CD8-positive, alpha-beta memory T cell (primary cell): ENCODE data around the gene ANTXR1. TPM values are rescaled to one million over a fixed set of nuclear protein-coding genes. Genes with fewer than 3 reads are reported as not detected.

Experiments used
- CTCF ChIA-PET: fragments of 350-600 bp; sonication (Branson Sonifier 250); formaldehyde crosslinking; loops from one replicate; lab custom pipeline; 2021; ENCODE audit warnings: antibody characterized with exemption; lab: Charles Lee
- POLR2A ChIA-PET: fragments of 350-600 bp; sonication (Branson Sonifier 250); formaldehyde crosslinking; loops from one replicate; lab custom pipeline; 2021; ENCODE audit warnings: antibody characterized with exemption; lab: Charles Lee
- DNase-seq, 5 donors: peaks; one replicate each; pipeline versions ENCODE4 v3.0.0 to v3.0.0-alpha.2; 2020 to 2022; ENCODE audit warnings: mixed read lengths in 1 of 5
- H3K27ac ChIP-seq: one replicate; pipeline ENCODE4 v1.7.0; 2013; ENCODE audit warnings: low read depth, mild to moderate bottlenecking, low read length, moderate library complexity
- H3K27me3 ChIP-seq: 2 replicates; pipeline ENCODE4 v1.7.0; 2013; ENCODE audit warnings: low read length, mild to moderate bottlenecking; ENCODE audit not compliant: insufficient read depth, poor library complexity, severe bottlenecking
- H3K36me3 ChIP-seq: 2 replicates; pipeline ENCODE4 v1.7.0; 2013; ENCODE audit warnings: mild to moderate bottlenecking, low read length, moderate library complexity; ENCODE audit not compliant: insufficient read depth
- H3K4me1 ChIP-seq: 2 replicates; pipeline ENCODE4 v1.7.0; 2013; ENCODE audit warnings: mild to moderate bottlenecking, low read length, moderate library complexity; ENCODE audit not compliant: insufficient read depth
- H3K4me3 ChIP-seq: 2 replicates; pipeline ENCODE4 v1.7.0; 2013; ENCODE audit warnings: mild to moderate bottlenecking, low read length
- H3K9me3 ChIP-seq: 2 replicates; pipeline ENCODE4 v1.7.0; 2013; ENCODE audit warnings: mild to moderate bottlenecking, low read length
- H3K27ac Mint-ChIP-seq, 8 donors: one replicate each; pipeline ENCODE4 v1.8.0; 2020 to 2021; ENCODE audit warnings: mixed read lengths in 8 of 8, mild to moderate bottlenecking in 6 of 8, inconsistent platforms in 3 of 8, moderate library complexity in 3 of 8
- H3K27me3 Mint-ChIP-seq, 2 donors: one replicate each; pipeline ENCODE4 v1.8.0; 2020 to 2021; ENCODE audit warnings: mixed read lengths in 2 of 2, mild to moderate bottlenecking in 1 of 2, moderate library complexity in 1 of 2
- H3K36me3 Mint-ChIP-seq, 3 donors: one replicate each; pipeline ENCODE4 v1.8.0; 2020 to 2021; ENCODE audit warnings: mixed read lengths in 3 of 3, inconsistent platforms in 1 of 3, mild to moderate bottlenecking in 1 of 3
- H3K4me1 Mint-ChIP-seq, 3 donors: one replicate each; pipeline ENCODE4 v1.8.0; 2020 to 2021; ENCODE audit warnings: mixed read lengths in 3 of 3, inconsistent platforms in 1 of 3, mild to moderate bottlenecking in 1 of 3
- H3K4me3 Mint-ChIP-seq, 7 donors: one replicate each; pipeline ENCODE4 v1.8.0; 2020 to 2021; ENCODE audit warnings: mixed read lengths in 7 of 7, mild to moderate bottlenecking in 6 of 7, moderate library complexity in 4 of 7, inconsistent platforms in 2 of 7
- H3K9me3 Mint-ChIP-seq, 5 donors: one replicate each; pipeline ENCODE4 v1.8.0; 2020 to 2022; ENCODE audit warnings: mixed read lengths in 5 of 5, mild to moderate bottlenecking in 3 of 5, moderate library complexity in 2 of 5, inconsistent platforms in 1 of 5
- polyA plus RNA-seq: library from polyadenylated mRNA; unstranded; fragments of 300-500 nt; fragmentation: Illumina TruSeq; gene quantifications from one replicate; pipeline ENCODE4 v1.2.3, GENCODE V29; 2021
- total RNA-seq, 2 experiments: library from RNA; stranded (reverse); gene quantifications; one replicate each; pipeline ENCODE4 v1.2.3, GENCODE V29; 2021

The ANTXR1 gene
- total and polyA plus RNA-seq, 3 experiments from 2014 or later, result 0.22 to 0.27 TPM; not detected in 1

GRCh38 chr2:69007603-69008002, 5.4 kb upstream of the ANTXR1 start:
- peaks cover 0 to 7% (median under 1%) of the 10 kb centered on the region in 5 donors for H3K9me3 Mint-ChIP-seq
- POLR2A ChIA-PET, result no interaction called here

DNA sequence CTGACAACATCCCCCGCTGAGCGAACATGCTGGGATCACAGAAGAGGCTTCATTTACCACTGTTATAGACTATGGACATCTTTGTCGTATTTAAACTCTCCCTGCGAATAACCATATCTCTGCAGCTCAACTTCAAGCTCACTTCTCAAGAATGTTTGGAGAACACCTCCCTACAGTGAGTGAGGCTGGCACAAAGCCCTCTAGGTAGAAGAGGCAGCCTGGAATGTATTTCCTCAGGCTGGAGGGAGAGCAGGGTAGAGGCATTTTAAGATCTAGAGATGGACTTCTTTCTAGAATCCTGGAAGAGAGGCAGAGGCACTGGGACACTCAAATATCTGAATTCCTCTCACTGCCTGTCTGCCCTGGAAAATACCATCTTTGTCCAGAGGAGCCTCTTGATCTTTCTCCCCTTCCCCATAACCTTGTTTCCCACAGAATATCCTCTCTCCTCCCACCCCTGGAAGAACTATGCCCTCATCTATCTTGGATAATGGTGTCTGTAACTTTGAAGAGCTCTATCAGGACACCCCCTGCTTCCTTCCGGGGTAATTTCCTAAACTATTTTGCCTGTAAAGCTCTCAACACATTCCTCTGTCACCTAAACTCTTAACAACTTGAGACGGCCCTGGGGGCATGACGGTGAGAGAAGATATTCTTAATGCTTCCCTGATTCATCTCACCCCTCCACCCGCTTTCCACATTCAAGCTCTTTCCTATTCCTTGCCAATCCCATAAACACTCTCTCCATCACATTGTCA, 2.4 kb upstream of the ANTXR1 start:
- Mint-ChIP-seq H3K27ac (no peak overlapping the region), H3K36me3 (no peaks in the 10 kb centered on the region), H3K4me1 (peaks cover 13 to 19% (median 17%) of the 10 kb centered on the region in 3 donors), H3K27me3 (peaks cover 22 to 47% of the 10 kb centered on the region in 2 donors), H3K4me3 (peak overlapping the region in 1 of 7 donors; percentile 4), H3K9me3 (no peaks in the 10 kb centered on the region)
- ChIA-PET POLR2A (no interaction called here), CTCF (no interaction called here)
- peaks cover 20% of the 10 kb centered on the region for H3K27me3 ChIP-seq
- H3K27ac ChIP-seq, result no peak overlapping the region
- DNase-seq, result no peak
- H3K9me3 ChIP-seq, result no peaks in the 10 kb centered on the region
- peaks cover 8% of the 10 kb centered on the region for H3K4me1 ChIP-seq
- H3K4me3 ChIP-seq, result no peak overlapping the region
- no peaks in the 10 kb centered on the region for H3K36me3 ChIP-seq

More at GRCh38 chr2:69007603-69008002, 5.4 kb upstream of the ANTXR1 start:
- no peaks in the 10 kb centered on the region for H3K4me1 ChIP-seq
- H3K9me3 ChIP-seq, result no peaks in the 10 kb centered on the region
- CTCF ChIA-PET, result no interaction called here
- no peaks in the 10 kb centered on the region for H3K36me3 ChIP-seq
- H3K27me3 ChIP-seq, result peaks cover 2% of the 10 kb centered on the region
- no peak overlapping the region for H3K4me3 ChIP-seq
- no peak overlapping the region for H3K27ac ChIP-seq
- H3K4me3 Mint-ChIP-seq, result no peak overlapping the region
- DNase-seq, result no peak
- H3K27ac Mint-ChIP-seq, result no peak overlapping the region
- peaks cover 18 to 43% of the 10 kb centered on the region in 2 donors for H3K27me3 Mint-ChIP-seq
- peaks cover 0 to 7% (median 0%) of the 10 kb centered on the region in 3 donors for H3K36me3 Mint-ChIP-seq
- H3K4me1 Mint-ChIP-seq, result peaks cover 3% of the 10 kb centered on the region in 3 donors

- H3K4me1 ChIP-seq, result peaks cover 8% of the 10 kb centered on the region
- H3K4me1 Mint-ChIP-seq, result peaks cover 13 to 19% (median 17%) of the 10 kb centered on the region in 3 donors
- H3K9me3 ChIP-seq, result no peaks in the 10 kb centered on the region
- H3K36me3 ChIP-seq, result no peaks in the 10 kb centered on the region
- no peak overlapping the region for H3K27ac Mint-ChIP-seq
- H3K9me3 Mint-ChIP-seq, result no peaks in the 10 kb centered on the region
- POLR2A ChIA-PET, result no interaction called here
- H3K27me3 Mint-ChIP-seq, result peaks cover 22 to 44% of the 10 kb centered on the region in 2 donors
- H3K4me3 ChIP-seq, result no peak overlapping the region
- H3K27ac ChIP-seq, result no peak overlapping the region
- H3K27me3 ChIP-seq, result peaks cover 20% of the 10 kb centered on the region
- CTCF ChIA-PET, result no interaction called here
- H3K4me3 Mint-ChIP-seq, result peak overlapping the region in 5 of 7 donors; percentile 17 to 80 (median 39)
- no peak for DNase-seq
- no peaks in the 10 kb centered on the region for H3K36me3 Mint-ChIP-seq
These were observed 1.3 kb upstream of the ANTXR1 start for GRCh38 chr2:69011611-69012157.

DNA sequence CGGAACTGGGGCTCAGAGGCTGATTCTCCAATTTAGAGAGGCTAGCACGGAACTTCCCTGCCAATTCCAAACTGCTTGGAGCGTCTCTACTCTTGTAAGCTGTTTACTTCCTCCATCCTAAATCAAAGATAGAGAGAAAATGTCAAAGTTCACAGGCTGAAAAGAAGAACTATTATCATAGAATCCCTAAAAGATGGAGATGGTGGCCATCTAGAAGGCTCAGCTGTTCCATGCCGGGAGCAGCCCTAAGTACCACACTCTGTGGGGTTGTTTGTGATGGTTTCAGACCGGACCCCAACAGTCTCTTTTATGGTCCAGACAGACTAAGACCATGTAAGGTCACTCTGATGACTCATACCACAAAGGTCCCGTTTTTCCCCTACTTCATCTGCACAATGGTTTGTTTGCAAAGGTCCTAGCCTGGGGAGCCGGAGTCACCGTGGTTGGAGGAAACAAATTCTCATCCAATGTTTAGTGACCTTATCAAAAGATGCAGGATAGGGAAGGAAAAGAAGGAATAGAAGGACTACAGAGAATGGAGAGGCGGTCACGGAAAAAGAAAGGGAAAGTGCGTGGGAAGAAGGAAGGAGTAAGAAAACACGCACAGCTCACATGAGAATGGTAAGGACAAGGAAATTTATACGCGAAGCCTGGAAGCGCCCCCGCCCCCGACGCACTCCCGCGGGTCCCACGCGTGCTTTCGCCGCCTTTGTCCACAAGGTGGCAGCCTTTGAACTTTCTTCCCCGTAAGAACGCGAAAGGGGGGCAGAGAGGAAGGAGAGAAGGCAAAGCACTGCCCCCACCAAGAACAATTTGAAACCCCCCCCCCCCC, 453 bp upstream of the ANTXR1 start:
- H3K27ac ChIP-seq, result no peak overlapping the region
- no peaks in the 10 kb centered on the region for H3K9me3 ChIP-seq
- no peaks in the 10 kb centered on the region for H3K36me3 ChIP-seq
- peaks cover 29 to 52% of the 10 kb centered on the region in 2 donors for H3K27me3 Mint-ChIP-seq
- peak; percentile 11 to 54 (median 17) for DNase-seq
- peak overlapping the region in 1 of 8 donors; percentile 3 for H3K27ac Mint-ChIP-seq
- POLR2A ChIA-PET, result no interaction called here
- no peaks in the 10 kb centered on the region for H3K36me3 Mint-ChIP-seq
- peaks cover 13 to 19% (median 17%) of the 10 kb centered on the region in 3 donors for H3K4me1 Mint-ChIP-seq
- H3K4me3 ChIP-seq, result peak overlapping the region; percentile 66
- CTCF ChIA-PET, result interaction anchor here (0.6 to 1.2 kb wide), 2 partner anchors 19 to 344 kb away, joined by 4 read pairs; no protein-coding TSS in a partner anchor
- peaks cover 20% of the 10 kb centered on the region for H3K27me3 ChIP-seq
- no peaks in the 10 kb centered on the region for H3K9me3 Mint-ChIP-seq
- peak overlapping the region; percentile 77 to 86 (median 80) for H3K4me3 Mint-ChIP-seq
- peaks cover 8% of the 10 kb centered on the region for H3K4me1 ChIP-seq

DNA sequence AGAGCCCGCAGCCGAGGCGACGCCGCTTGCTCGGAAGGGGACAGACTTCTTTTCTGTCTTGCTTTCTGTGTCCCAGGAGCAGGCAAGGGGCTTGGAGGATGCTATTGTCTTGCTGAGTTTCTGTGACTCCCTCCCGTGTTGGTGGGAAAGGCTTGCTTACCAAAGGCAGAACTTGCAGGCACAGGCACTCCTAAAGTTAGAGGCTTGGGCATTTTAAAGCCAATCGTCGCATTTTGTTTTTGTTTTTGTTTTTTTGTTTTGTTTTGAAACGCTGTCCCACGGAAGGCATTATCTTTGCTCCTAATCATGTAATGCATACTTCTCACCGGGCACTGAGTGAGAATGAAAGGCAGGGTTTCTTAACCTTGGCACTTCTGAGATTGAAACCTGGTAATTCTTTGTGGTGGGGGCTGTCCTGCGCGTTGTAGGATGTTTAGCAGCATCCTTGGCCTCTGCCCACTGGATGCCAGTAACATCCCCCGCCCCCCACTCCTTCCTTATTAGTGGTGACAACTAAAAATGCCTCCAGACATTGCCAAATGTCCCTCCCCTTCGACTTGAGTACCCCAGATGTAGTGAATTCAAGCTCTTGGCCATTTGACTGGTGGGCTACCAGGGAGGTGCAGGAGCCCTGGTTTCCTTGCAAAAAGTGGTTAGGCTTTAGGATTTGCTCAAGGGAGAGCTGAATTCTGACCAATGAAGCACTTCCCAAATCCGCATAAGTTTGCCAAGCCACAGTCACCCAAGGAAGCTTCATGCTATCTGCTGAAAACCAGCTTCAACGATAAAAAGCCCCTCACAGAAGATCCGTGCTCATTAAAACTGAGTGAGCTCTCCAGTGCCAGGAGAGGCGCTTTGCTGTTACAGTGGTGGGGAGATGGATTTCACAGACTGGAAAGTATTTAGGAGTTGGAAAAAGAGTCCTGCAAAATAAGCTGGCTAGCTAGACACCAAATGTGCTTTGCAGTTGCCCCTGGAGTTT, 1.2 kb downstream of the ANTXR1 start:
- H3K36me3 ChIP-seq, result no peaks in the 10 kb centered on the region
- peak overlapping the region; percentile 66 for H3K4me3 ChIP-seq
- H3K27me3 Mint-ChIP-seq, result peaks cover 37 to 64% of the 10 kb centered on the region in 2 donors
- no peaks in the 10 kb centered on the region for H3K9me3 Mint-ChIP-seq
- DNase-seq, result no peak
- H3K27ac ChIP-seq, result no peak overlapping the region
- ChIA-PET CTCF (no interaction called here), POLR2A (no interaction called here)
- H3K9me3 ChIP-seq, result no peaks in the 10 kb centered on the region
- H3K27ac Mint-ChIP-seq, result no peak overlapping the region
- peak overlapping the region; percentile 59 to 83 (median 77) for H3K4me3 Mint-ChIP-seq
- H3K36me3 Mint-ChIP-seq, result no peaks in the 10 kb centered on the region
- peaks cover 13 to 19% (median 17%) of the 10 kb centered on the region in 3 donors for H3K4me1 Mint-ChIP-seq
- H3K27me3 ChIP-seq, result peaks cover 20% of the 10 kb centered on the region
- peaks cover 8% of the 10 kb centered on the region for H3K4me1 ChIP-seq

DNA sequence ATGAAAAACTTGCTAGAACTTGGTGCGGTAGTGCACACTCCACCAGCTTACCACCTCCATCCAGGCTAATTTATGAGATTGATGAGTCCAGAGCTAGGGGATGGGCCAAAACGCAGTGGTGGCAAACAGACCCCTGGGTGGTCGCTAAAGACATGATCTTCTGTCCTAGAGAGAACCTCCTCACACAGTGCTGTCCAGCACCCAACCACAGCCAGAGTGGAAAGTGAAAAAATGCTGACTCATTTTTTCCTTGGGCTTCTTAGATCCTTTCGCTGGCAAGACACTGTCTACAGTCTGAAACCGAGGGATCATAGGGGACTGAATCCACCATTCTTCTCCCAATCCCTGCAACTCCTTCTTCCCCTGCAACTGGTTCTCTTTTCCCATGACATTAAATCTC, 4.1 kb downstream of the ANTXR1 start:
- H3K36me3 Mint-ChIP-seq, result no peaks in the 10 kb centered on the region
- Histone ChIP-seq H3K27ac (no peak overlapping the region), H3K4me1 (peaks cover 8% of the 10 kb centered on the region), H3K27me3 (peaks cover 20% of the 10 kb centered on the region), H3K9me3 (no peaks in the 10 kb centered on the region), H3K4me3 (no peak overlapping the region), H3K36me3 (no peaks in the 10 kb centered on the region)
- no peak overlapping the region for H3K4me3 Mint-ChIP-seq
- DNase-seq, result no peak
- peak overlapping the region in 1 of 8 donors; percentile 11 for H3K27ac Mint-ChIP-seq
- no peaks in the 10 kb centered on the region for H3K9me3 Mint-ChIP-seq
- CTCF ChIA-PET, result no interaction called here
- peaks cover 13 to 19% (median 17%) of the 10 kb centered on the region in 3 donors for H3K4me1 Mint-ChIP-seq
- peaks cover 42 to 71% of the 10 kb centered on the region in 2 donors for H3K27me3 Mint-ChIP-seq
- POLR2A ChIA-PET, result no interaction called here

DNA sequence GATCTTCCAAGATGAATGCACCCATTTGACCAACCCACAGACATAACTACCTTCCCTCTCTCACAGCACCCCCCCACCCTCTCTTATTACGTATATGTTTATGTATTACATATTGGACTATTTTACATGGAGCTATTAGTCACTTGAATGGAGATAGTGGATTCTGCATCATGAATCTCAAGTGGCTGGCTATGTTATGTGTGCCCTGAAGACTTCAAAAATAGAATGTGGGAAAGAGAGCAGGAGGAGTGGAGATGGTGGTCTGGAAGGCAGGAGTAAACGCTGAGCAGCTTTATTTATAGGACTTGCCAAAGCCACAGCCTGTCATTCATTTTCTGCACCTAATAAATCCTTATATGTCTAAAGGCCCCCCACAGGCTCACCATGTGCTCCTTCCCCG, 4.9 kb downstream of the ANTXR1 start:
- no peak overlapping the region for H3K4me3 ChIP-seq
- no peaks in the 10 kb centered on the region for H3K9me3 ChIP-seq
- Mint-ChIP-seq H3K9me3 (no peaks in the 10 kb centered on the region), H3K4me3 (no peak overlapping the region), H3K36me3 (no peaks in the 10 kb centered on the region), H3K27ac (no peak overlapping the region), H3K27me3 (peaks cover 35 to 66% of the 10 kb centered on the region in 2 donors), H3K4me1 (peaks cover 8 to 13% (median 12%) of the 10 kb centered on the region in 3 donors)
- no peaks in the 10 kb centered on the region for H3K36me3 ChIP-seq
- CTCF ChIA-PET, result no interaction called here
- peaks cover 16% of the 10 kb centered on the region for H3K27me3 ChIP-seq
- no peak overlapping the region for H3K27ac ChIP-seq
- DNase-seq, result no peak
- POLR2A ChIA-PET, result no interaction called here
- peaks cover 8% of the 10 kb centered on the region for H3K4me1 ChIP-seq
